HG02678 (cell line): ENCODE measurements around the gene PAX5.

ENCODE experiments used
- ATAC-seq: cut with Tn5 transposase; IDR thresholded peaks from one replicate; pipeline ENCODE4 v1.9.1; 2021; ENCODE audit warnings: mild to moderate bottlenecking, moderate library complexity; ENCODE audit not compliant: unreplicated experiment

PAX5 gene

GRCh38 chr9:36842560-36843530, 191.2 kb downstream of the PAX5 start:
- no peak for ATAC-seq

- ATAC-seq, result no peak
These were observed 193.1 kb downstream of the PAX5 start for GRCh38 chr9:36840898-36841536.

- no peak for ATAC-seq
These were observed 194.8 kb downstream of the PAX5 start for GRCh38 chr9:36839131-36839885.

GRCh38 chr9:36837431-36838405, 196.3 kb downstream of the PAX5 start:
- no peak for ATAC-seq

GRCh38 chr9:36836486-36836885, 197.6 kb downstream of the PAX5 start:
- ATAC-seq, result no peak

GRCh38 chr9:36835271-36835996, 198.6 kb downstream of the PAX5 start:
- no peak for ATAC-seq

GRCh38 chr9:36834736-36835135, 199.3 kb downstream of the PAX5 start:
- no peak for ATAC-seq

- no peak for ATAC-seq
These were observed 200.1 kb downstream of the PAX5 start for GRCh38 chr9:36833954-36834353.

- ATAC-seq, result no peak
These were observed 201.8 kb downstream of the PAX5 start for GRCh38 chr9:36832164-36832795.

- ATAC-seq, result no peak
These were observed 202.5 kb downstream of the PAX5 start for GRCh38 chr9:36831381-36832161.

GRCh38 chr9:36828611-36829013, 205.5 kb downstream of the PAX5 start:
- ATAC-seq, result no peak

GRCh38 chr9:36827593-36827992, 206.5 kb downstream of the PAX5 start:
- ATAC-seq, result no peak

GRCh38 chr9:36826581-36826980, 207.5 kb downstream of the PAX5 start:
- ATAC-seq, result no peak

- no peak for ATAC-seq
These were observed 208.9 kb downstream of the PAX5 start for GRCh38 chr9:36825179-36825578.

- no peak for ATAC-seq
These were observed 210.1 kb downstream of the PAX5 start for GRCh38 chr9:36823934-36824333.

GRCh38 chr9:36823466-36823865, 210.6 kb downstream of the PAX5 start:
- ATAC-seq, result no peak

- no peak for ATAC-seq
These were observed 211.9 kb downstream of the PAX5 start for GRCh38 chr9:36822201-36822600.

- no peak for ATAC-seq
These were observed 213.6 kb downstream of the PAX5 start for GRCh38 chr9:36820392-36820861.
